G401.6 (cell line): ENCODE results near the gene PES1.
"Not testable (repeated sequence)": the region's sequence is repeated elsewhere in the genome, so short reads cannot be mapped to it uniquely, and the experiment has no call there.

ENCODE experiments used
- FAIRE-seq: peaks from 2 replicates; lab custom pipeline; 2012; peaks lifted over from hg19 to GRCh38; lab: Jason Lieb, UNC

Gene PES1

GRCh38 chr22:30552719-30553118 is 39.0 kb downstream of the PES1 start:
- FAIRE-seq, result no peak

GRCh38 chr22:30551813-30552212 is 39.9 kb downstream of the PES1 start:
- FAIRE-seq, result not testable (repeated sequence)

- no peak for FAIRE-seq
These were observed 44.5 kb downstream of the PES1 start for GRCh38 chr22:30547188-30547587.

- FAIRE-seq, result no peak
These were observed 45.1 kb downstream of the PES1 start, which contains the start of gene SEC14L6 for GRCh38 chr22:30546616-30547015. TSS of gene SEC14L6 (minus strand) at chr22:30546741. CDS start at chr22:30546682, 59 bp downstream.

- FAIRE-seq, result no peak
These were observed 48.9 kb downstream of the PES1 start for GRCh38 chr22:30542811-30543188.

- no peak for FAIRE-seq
These were observed 49.5 kb downstream of the PES1 start for GRCh38 chr22:30541961-30542810.

GRCh38 chr22:30541511-30541910 is 50.2 kb downstream of the PES1 start:
- FAIRE-seq, result not testable (repeated sequence)

- FAIRE-seq, result no peak
These were observed 52.3 kb downstream of the PES1 start for GRCh38 chr22:30539368-30539767.

- FAIRE-seq, result no peak
These were observed 53.4 kb downstream of the PES1 start for GRCh38 chr22:30538280-30538679.

GRCh38 chr22:30537083-30537731 is 54.5 kb downstream of the PES1 start:
- FAIRE-seq, result no peak

GRCh38 chr22:30535182-30535581 is 56.5 kb downstream of the PES1 start:
- no peak for FAIRE-seq

GRCh38 chr22:30531651-30532608 is 59.8 kb downstream of the PES1 start:
- FAIRE-seq, result no peak

GRCh38 chr22:30526656-30527055 is 65.1 kb downstream of the PES1 start:
- FAIRE-seq, result no peak
